ENCODE measurements around the gene ACTRT2. TPM values are rescaled to one million over a fixed set of nuclear protein-coding genes. Genes with fewer than 3 reads are reported as not detected.

ACTRT2 gene
- total and polyA plus RNA-seq, 9 donors: not detected

DNA sequence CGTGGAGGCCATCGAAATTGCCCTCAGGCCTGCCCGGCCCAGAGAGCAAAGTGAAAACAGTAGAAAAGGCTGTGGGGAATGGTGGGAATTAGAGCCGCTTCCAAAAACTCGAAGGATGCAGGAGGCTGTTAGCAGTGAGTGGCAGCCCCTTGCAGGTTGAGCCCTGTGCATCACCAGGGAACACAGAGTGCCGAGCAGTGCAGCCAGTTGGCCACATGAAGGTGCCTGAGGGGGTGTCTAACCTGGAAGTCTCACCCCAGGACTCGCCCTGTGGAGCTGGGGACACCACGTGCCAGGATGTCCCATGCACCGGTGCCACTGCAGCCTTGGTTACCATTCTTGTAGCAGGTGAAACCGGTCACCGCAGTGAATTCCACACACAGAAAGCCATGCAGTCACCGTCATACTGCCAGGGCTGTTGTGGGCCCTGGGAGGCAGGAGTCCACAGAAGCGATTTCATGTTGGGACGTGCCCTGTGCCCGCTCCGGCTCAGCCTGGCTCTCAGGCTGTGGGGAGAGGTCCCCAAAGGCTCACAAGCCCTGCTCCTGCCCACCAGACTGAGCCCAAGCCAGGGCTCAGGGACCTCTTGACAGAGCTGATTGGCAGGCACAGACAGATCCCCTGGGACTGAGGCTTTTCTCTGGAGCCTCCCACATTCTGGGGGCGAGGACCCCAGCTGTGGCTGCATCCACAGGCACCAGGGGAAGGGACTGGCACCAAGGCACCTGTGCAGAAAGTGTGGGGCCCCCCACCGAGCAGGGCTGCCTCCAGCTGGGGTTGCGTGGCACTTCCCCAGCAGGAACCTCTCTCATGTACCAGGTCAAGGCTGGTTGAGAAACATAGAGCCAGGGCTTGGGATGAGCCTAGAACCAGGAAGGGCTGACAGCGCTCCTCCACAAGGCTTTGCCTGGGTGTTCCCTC, 16.7 kb upstream of the ACTRT2 start:
- Histone ChIP-seq H3K9me3 (no peaks in the 10 kb centered on the region), H3K27me3 (no peaks in the 10 kb centered on the region), H3K4me3 (no peak overlapping the region), H3K36me3 (no peaks in the 10 kb centered on the region), H3K27ac (no peak overlapping the region), H3K4me1 (ENCODE audit: insufficient read depth) (no peaks in the 10 kb centered on the region)
- DNase-seq: no peak
- intact Hi-C loops (cut with DNase I): no loop called here
- WGBS, 3 donors: 69 to 78% (median 77%) methylated on average over 18 to 20 of the region's 20 CpGs
- no peak for TF ChIP-seq EP300 (IDR thresholded peaks at IDR 0.05)
- TF ChIP-seq, protein P1, sequence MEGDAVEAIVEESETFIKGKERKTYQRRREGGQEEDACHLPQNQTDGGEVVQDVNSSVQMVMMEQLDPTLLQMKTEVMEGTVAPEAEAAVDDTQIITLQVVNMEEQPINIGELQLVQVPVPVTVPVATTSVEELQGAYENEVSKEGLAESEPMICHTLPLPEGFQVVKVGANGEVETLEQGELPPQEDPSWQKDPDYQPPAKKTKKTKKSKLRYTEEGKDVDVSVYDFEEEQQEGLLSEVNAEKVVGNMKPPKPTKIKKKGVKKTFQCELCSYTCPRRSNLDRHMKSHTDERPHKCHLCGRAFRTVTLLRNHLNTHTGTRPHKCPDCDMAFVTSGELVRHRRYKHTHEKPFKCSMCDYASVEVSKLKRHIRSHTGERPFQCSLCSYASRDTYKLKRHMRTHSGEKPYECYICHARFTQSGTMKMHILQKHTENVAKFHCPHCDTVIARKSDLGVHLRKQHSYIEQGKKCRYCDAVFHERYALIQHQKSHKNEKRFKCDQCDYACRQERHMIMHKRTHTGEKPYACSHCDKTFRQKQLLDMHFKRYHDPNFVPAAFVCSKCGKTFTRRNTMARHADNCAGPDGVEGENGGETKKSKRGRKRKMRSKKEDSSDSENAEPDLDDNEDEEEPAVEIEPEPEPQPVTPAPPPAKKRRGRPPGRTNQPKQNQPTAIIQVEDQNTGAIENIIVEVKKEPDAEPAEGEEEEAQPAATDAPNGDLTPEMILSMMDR (IDR thresholded peaks at IDR 0.05): no peak
- TF ChIP-seq POLR2A (IDR thresholded peaks at IDR 0.05): no peak

DNA sequence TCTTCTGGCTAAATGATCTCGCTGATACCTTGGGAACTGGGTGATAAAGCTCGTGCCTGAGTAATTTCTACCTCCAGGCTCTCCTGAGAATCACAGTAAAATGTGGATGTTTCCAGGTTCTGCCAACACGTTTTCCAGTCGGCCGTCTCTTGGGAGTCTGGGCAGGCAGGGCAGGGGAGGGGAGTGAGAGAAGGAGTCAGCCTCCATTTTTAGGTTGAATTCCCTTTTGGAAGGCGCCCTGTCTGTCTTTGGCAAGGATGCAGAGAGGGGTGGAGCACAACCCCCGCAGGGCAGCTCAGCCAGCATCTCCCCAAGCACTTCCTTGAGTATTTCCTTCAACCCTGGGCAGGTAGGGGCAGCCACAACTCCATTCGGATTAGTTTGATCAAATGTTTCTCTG, 15.5 kb upstream of the ACTRT2 start:
- Histone ChIP-seq H3K4me3 (no peak overlapping the region), H3K4me1 (ENCODE audit: insufficient read depth) (no peaks in the 10 kb centered on the region), H3K27me3 (no peaks in the 10 kb centered on the region), H3K9me3 (no peaks in the 10 kb centered on the region), H3K27ac (no peak overlapping the region), H3K36me3 (no peaks in the 10 kb centered on the region)
- intact Hi-C loops (cut with DNase I): no loop called here
- DNase-seq: no peak
- WGBS, 3 donors: 49 to 53% (median 49%) methylated on average over 8 of the region's 8 CpGs
- TF ChIP-seq, protein P1 (IDR thresholded peaks at IDR 0.05): no peak
- TF ChIP-seq POLR2A (IDR thresholded peaks at IDR 0.05) (no peak), EP300 (IDR thresholded peaks at IDR 0.05) (no peak)

DNA sequence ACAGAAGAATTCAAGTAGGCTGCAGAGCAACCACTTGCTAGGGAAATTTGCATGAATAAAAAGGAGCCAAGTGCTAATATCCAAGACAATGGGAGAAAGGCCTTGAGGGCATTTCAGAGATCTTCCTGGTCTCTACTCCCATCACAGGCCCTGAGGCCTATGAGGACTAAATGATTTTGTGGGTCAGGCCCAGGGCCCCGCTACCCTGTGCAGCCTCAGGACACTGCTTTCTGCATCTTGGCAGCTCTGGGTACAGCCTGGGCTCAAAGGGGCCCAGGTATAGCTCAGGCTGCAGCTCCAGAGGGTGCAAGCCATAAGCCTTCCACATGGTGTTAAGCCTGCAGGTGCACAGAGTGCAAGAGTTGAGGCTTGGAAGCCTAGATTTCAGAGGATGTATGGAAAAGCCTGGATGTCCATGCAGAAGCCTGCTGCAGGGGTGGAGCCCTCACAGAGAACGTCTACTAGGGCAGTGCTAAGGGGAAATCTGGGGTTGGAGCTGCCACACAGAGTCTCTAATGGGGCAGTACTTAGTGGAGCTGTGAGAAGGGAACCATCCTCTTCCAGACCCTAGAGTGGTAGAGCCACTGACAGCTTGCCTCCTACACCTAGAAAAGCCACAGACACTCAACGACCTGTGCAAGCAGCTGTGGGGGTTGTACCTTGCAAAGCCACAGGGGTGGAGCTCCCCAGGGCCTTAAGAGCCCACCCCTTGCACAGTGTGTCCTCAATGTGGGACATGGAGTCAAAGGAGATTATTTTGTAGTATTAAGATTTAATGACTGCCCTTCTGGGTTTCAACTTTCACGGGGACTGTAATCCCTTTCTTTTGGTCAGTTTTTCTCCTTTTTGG, 13.7 kb upstream of the ACTRT2 start:
- no peak overlapping the region for H3K27ac ChIP-seq
- intact Hi-C loops (cut with DNase I): no loop called here
- DNase-seq: no peak
- TF ChIP-seq, protein P1 (IDR thresholded peaks at IDR 0.05): no peak
- TF ChIP-seq EP300 (IDR thresholded peaks at IDR 0.05): no peak
- no peaks in the 10 kb centered on the region for H3K27me3 ChIP-seq
- H3K4me3 ChIP-seq: no peak overlapping the region
- H3K9me3 ChIP-seq: no peaks in the 10 kb centered on the region
- 68 to 90% (median 83%) methylated on average over 4 of the region's 4 CpGs for WGBS, 3 donors
- no peaks in the 10 kb centered on the region for H3K4me1 ChIP-seq (ENCODE audit: insufficient read depth)
- H3K36me3 ChIP-seq: no peaks in the 10 kb centered on the region

DNA sequence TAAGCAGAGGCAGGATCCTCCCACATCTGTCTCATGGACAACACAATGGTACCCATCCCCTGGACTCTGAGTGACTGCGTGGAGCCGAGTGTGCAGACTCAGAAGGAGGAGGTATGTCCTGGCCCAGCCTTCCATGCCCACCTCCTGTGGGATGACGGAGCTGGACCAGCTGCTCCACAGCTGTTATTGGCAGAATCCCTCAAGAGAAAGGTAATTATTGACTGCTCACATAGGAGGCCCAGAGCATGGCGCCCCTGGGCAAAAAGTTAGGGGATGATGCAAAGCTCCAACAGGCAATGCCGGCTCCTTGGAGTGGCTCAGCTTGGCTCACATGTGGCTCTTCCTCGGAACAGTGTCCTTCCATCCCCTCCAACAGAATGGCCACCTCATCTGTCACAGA, 12.2 kb upstream of the ACTRT2 start:
- H3K36me3 ChIP-seq: no peaks in the 10 kb centered on the region
- DNase-seq: no peak
- H3K9me3 ChIP-seq: no peaks in the 10 kb centered on the region
- no peak overlapping the region for H3K4me3 ChIP-seq
- H3K4me1 ChIP-seq (ENCODE audit: insufficient read depth): no peaks in the 10 kb centered on the region
- 81 to 92% (median 90%) methylated on average over 6 of the region's 6 CpGs for WGBS, 3 donors
- no peak overlapping the region for H3K27ac ChIP-seq
- no peak for TF ChIP-seq POLR2A (IDR thresholded peaks at IDR 0.05)
- H3K27me3 ChIP-seq: no peaks in the 10 kb centered on the region
- intact Hi-C loops (cut with DNase I): no loop called here
